Stimulated activated CD4-positive, alpha-beta T cell treated with anti-CD3 and anti-CD28 coated beads, TNF-alpha, amount 100 ng/mL, for 1 hour (primary cell): ENCODE measurements around the gene PRRT1.
A peak's percentile ranks its signal among the peaks of the same experiment; 100 is the strongest.

Source experiments
- DNase-seq, 3 donors: peaks; one replicate each; pipeline ENCODE4 v3.0.0-alpha.2; 2020; ENCODE audit warnings: low read depth in 3 of 3, low spot score in 1 of 3

PRRT1 gene

DNA sequence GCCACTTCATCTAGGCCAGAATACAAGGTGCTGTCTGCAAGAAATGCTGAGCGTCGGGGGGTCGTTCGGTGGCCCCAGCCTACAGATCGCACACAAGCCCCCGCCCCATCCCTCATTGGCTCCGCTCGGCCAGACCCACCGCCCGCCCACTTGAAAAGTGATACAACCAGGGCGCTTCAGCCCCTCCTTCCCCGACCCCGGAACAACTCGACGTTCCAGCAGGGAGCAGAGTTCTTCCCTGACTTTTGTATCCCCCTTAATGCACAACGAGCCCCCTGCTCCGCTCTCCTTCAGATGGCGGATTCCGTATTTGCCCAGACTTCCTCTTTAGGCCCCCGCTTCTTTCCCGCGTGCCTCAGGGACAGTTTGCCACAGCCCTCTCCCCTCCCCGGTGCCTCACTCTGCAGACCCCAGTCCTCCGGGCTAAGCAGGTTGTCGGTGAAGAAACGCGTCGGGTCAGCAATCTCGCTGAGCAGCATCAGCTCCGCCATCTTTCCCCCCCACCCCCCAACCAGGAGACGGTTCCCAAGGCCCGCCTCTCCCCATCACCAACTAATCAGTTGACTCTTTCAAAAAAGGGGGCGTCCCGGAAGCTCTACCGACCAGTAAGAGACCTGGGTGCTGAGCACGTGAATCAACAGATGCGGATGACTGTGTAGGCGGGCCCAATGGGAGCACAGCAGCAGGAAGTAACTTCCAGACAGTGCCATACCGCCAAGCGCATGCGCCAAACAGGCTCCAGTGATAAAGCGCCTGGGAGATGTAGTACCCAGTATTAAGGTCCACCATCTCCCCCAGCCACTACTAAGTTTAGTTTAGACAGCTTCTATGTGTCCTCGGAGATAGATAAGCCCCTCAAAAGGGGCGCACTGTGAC is 23.8 kb downstream of the PRRT1 start, which contains the start of gene ATF6B:
TSS of gene ATF6B (minus strand) at position 530 of the 876 bp plus-strand sequence. CDS start at position 491, 39 bp downstream.
- peak; percentile 81 to 97 (median 91) for DNase-seq

- DNase-seq = no peak
Observed at GRCh38 chr6:32127409-32127716, 24.4 kb downstream of the PRRT1 start.

DNA sequence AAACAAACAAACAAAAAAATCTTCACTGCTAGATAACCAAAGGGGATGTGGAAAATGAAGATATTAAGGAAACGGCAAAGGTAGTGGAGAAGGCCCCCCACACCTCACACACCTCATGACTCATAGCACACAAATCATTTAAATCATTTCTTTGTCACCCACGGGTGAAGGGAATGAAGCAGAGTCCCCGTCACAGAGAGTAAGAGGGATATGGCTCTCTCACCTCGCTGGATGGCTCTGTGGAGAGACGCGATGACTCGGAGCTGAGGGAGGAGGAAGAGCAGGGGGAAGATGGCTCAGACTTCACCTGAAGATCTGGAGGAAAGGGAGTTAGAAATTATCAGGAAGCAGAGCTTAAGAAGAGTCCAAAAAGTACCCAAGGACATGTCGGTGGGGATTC is 24.9 kb downstream of the PRRT1 start:
- no peak for DNase-seq

DNA sequence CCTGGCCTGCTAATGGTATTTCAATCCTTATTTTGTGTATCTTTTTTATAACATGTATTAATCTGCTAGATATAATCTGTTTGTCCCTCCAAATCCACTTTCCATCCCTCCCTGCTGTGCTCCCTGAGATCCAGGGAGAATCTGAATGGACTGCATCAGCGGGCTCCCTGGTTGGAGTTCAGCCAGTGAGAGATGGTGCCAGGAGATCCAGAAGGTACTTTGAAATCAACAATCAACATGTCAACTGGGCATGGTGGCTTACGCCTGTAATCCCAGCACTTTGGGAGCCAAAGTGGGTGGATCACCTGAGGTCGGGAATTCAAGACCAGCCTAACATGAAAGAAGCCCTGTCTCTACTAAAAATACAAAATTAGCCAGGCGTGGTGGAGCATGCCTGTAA is 28.1 kb downstream of the PRRT1 start:
- no peak for DNase-seq

- no peak for DNase-seq
Observed at GRCh38 chr6:32120573-32121059, 31.1 kb downstream of the PRRT1 start.

GRCh38 chr6:32118782-32119628 is 32.7 kb downstream of the PRRT1 start:
- DNase-seq = peak; percentile 8 to 51 (median 34)

- no peak for DNase-seq
Observed at GRCh38 chr6:32117461-32117860, 34.3 kb downstream of the PRRT1 start.

GRCh38 chr6:32116674-32117073 is 35.1 kb downstream of the PRRT1 start:
- no peak for DNase-seq

- DNase-seq = no peak
Observed at GRCh38 chr6:32115623-32116022, 36.1 kb downstream of the PRRT1 start.

- DNase-seq = no peak
Observed at GRCh38 chr6:32114796-32115195, 36.9 kb downstream of the PRRT1 start.

- no peak for DNase-seq
Observed at GRCh38 chr6:32113386-32114352, 38.1 kb downstream of the PRRT1 start.

GRCh38 chr6:32112431-32112980 is 39.2 kb downstream of the PRRT1 start:
- DNase-seq = no peak

DNA sequence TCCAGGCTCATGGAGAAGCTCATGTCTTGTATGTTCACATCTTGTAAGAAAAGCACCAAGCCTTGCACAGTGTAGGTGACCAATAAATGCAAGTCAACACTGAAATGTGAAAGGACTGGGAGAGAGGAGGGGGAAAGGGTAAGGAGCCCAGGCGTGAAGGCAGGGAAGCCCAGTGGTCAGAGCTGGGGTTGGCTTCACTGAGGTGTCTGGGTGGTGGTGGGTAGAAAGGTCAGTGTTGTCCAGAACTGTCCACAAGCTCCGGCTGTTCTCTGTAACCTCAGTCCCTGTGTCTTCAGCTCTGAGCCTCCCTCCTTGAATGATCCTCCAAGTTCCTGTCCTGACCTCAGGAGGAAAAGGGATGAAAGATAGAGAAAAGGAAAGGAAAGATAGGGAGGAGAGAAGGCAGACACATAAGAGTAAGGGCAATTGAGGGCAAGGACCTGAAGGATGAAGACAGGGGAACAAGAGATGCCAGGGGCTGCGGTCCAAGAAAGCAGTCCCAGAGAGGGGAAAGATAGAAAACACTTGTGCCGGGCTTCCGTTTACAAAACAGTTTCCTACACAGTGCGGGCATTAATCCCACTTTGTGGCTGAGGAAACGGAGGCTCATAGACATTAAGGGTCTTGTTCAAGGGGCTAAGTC is 40.2 kb downstream of the PRRT1 start:
- DNase-seq = no peak

DNA sequence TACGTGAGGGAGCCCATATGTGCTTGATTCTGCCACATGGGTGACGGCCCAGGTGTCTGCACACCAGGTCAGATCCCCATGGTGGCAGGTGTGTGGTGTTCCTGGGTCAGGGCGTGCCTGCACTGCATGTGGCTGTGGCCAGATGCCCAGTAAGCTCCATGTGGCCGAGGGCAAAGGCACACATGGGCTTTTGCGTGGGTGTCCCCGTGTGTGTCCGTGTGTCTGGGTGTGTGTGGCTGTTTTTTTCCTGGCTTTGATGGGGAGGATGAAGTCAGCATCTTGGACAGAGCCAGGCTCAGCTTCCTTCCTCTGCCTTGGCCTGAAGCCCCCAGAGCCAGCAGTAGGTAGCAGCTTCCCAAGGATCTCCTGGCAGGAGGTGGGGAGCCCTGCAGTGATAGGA is 41.1 kb downstream of the PRRT1 start:
- no peak for DNase-seq

- no peak for DNase-seq
Observed at GRCh38 chr6:32109765-32110160, 42.0 kb downstream of the PRRT1 start.

DNA sequence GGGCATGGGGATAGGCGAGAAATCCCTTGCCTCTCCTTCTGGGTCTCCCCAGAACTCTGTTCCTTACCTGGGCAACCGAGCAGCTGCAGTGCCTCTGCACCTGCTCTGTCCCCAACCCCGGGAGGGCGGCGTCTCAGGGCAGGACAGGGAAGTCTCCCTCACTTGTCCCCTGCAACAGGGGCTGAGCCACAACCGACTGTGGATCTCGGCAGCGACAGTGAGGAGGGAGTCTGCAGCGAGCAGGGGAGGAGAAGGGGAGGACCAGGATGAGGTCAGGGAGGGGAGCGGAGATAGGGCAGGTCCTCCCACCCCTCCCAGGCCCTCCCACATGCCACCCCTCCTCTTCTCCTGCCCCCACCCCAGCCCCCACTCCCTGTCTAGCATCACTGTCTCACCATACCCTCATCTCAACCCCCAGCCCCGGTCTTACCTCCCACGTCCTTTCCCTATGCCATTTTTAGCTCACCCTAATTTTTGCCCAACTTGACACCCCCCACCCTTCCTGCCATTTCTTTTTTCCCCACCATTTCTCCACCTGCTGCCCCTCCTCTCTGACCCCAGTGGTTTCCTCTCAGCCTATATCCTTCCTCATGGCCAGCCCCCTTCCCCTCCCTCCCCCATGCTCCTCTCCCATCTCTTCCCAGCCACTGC is 42.5 kb downstream of the PRRT1 start, which contains the start of gene TNXB:
TSS of gene TNXB (minus strand) at position 225 of the 651 bp plus-strand sequence. CDS start 11,140 bp downstream, outside the sequence.
- DNase-seq = no peak

DNA sequence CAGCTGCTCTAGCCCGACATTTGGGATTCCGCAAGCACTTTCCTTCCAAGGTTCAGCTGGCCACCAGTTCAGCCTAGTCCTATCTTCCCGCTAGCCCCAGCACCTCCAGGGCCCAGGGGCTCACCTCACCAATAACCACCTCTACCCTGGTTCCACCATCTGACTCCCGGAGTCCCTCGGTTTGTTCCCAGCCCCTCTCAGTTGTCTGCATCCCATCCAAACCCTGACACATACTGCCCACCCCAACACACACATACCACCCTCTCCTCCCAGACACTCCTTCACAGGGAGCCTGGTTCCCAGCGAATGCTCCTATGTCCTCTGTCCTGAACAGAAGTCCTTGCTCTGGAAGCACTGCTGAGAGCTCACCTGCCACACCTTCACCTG is 43.0 kb downstream of the PRRT1 start:
- DNase-seq = no peak

DNA sequence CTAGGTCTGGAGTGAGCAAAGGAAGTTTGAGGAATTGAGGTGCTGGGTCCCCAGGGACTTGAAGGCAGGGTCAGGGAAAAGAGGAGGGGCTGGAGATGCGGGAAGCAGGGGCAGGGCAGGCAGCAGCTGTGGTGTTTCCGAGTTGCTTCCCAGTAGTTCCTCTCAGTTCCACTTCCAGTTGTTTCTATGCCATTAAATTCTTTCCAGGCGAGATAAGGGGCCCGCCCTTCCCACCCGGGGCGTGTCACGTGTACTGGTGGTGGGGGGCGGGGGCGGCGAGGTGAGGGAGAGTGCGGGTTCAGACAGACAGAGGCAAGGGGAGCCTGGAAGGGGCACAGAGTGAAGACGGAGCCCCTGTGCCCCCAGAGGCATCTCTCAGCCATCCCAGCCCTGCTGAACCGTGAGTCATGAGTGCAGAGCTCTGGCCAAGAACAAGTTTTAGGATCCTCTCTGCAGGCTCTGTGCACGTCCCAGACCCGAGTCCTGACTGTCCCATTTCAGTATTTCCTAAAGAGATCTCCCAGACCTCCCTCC is 43.6 kb downstream of the PRRT1 start:
- DNase-seq = no peak

GRCh38 chr6:32107406-32107805 is 44.3 kb downstream of the PRRT1 start:
- no peak for DNase-seq
